Trophoblast cell (in vitro differentiated cells and primary cell): Measurements from ENCODE around the gene ANTXR1.

Experiments used
- DNase-seq, 2 donors: peaks; one replicate each; pipeline ENCODE4 v3.0.0-alpha.2; 2016
- H2AFZ ChIP-seq: 2 replicates; pipeline ENCODE4 v1.6.1; 2013; ENCODE audit warnings: low read length, moderate library complexity, mild to moderate bottlenecking; ENCODE audit not compliant: insufficient read depth, poor library complexity
- H2AK5ac ChIP-seq: 2 replicates; pipeline ENCODE4 v1.6.1; 2013; ENCODE audit warnings: mild to moderate bottlenecking, low read length
- H2BK120ac ChIP-seq: 2 replicates; pipeline ENCODE4 v1.6.1; 2013; ENCODE audit warnings: low read length, mild to moderate bottlenecking, moderate library complexity; ENCODE audit not compliant: insufficient read depth, poor library complexity
- H2BK12ac ChIP-seq: 2 replicates; pipeline ENCODE4 v1.6.1; 2013; ENCODE audit warnings: mild to moderate bottlenecking, low read length, moderate library complexity
- H2BK5ac ChIP-seq: 2 replicates; pipeline ENCODE4 v1.6.1; 2013; ENCODE audit warnings: low read length, low read depth, moderate library complexity, mild to moderate bottlenecking; ENCODE audit not compliant: poor library complexity
- H3K14ac ChIP-seq: 2 replicates; pipeline ENCODE4 v1.6.1; 2013; ENCODE audit warnings: mild to moderate bottlenecking, low read length
- H3K18ac ChIP-seq: 2 replicates; pipeline ENCODE4 v1.6.1; 2013; ENCODE audit warnings: mild to moderate bottlenecking, low read length
- H3K23ac ChIP-seq: 2 replicates; pipeline ENCODE4 v1.6.1; 2013; ENCODE audit warnings: low read length
- H3K27ac ChIP-seq: 2 replicates; pipeline ENCODE4 v1.5.1; 2013; ENCODE audit warnings: low read depth, mild to moderate bottlenecking, inconsistent platforms, low read length, moderate library complexity
- H3K27me3 ChIP-seq: 2 replicates; pipeline ENCODE4 v1.6.1; 2013; ENCODE audit warnings: inconsistent platforms, mild to moderate bottlenecking, low read length, moderate library complexity; ENCODE audit not compliant: insufficient read depth
- H3K36me3 ChIP-seq, 2 experiments: 1 replicate in 1 of 2; 2 replicates in 1 of 2; pipeline ENCODE4 v1.6.1; 2013; ENCODE audit warnings: low read length in 2 of 2, mild to moderate bottlenecking in 2 of 2, moderate library complexity in 1 of 2; ENCODE audit not compliant: insufficient read depth in 2 of 2, control insufficient read depth in 1 of 2
- H3K4ac ChIP-seq: 2 replicates; pipeline ENCODE4 v1.6.1; 2013; ENCODE audit warnings: low read depth, mild to moderate bottlenecking, low read length, moderate library complexity
- H3K4me1 ChIP-seq, 2 experiments: 1 replicate in 1 of 2; 2 replicates in 1 of 2; pipeline ENCODE4 v1.6.1; 2013; ENCODE audit warnings: low read length in 2 of 2, mild to moderate bottlenecking in 2 of 2, moderate library complexity in 1 of 2; ENCODE audit not compliant: insufficient read depth in 2 of 2, control insufficient read depth in 1 of 2
- H3K4me2 ChIP-seq: 2 replicates; pipeline ENCODE4 v1.6.1; 2013; ENCODE audit warnings: inconsistent platforms, mild to moderate bottlenecking, low read length, moderate library complexity
- H3K4me3 ChIP-seq: 2 replicates; pipeline ENCODE4 v1.5.1; 2013; ENCODE audit warnings: mild to moderate bottlenecking, low read depth, low read length, inconsistent platforms
- H3K79me1 ChIP-seq: one replicate; pipeline ENCODE4 v1.6.1; 2013; ENCODE audit warnings: low read length
- H3K79me2 ChIP-seq: 2 replicates; pipeline ENCODE4 v1.6.1; 2013; ENCODE audit warnings: low read length, mild to moderate bottlenecking; ENCODE audit not compliant: control insufficient read depth, insufficient read depth, poor library complexity
- H3K9ac ChIP-seq: 2 replicates; pipeline ENCODE4 v1.6.1; 2013; ENCODE audit warnings: mild to moderate bottlenecking, low read length
- H3K9me3 ChIP-seq: 2 replicates; pipeline ENCODE4 v1.6.1; 2013; ENCODE audit warnings: low read depth, mild to moderate bottlenecking, control low read depth, inconsistent platforms, low read length; ENCODE audit not compliant: insufficient read depth
- H4K12ac ChIP-seq: 2 replicates; pipeline ENCODE4 v1.6.1; 2013; ENCODE audit warnings: low read depth, mild to moderate bottlenecking, low read length, moderate library complexity
- H4K8ac ChIP-seq: 2 replicates; pipeline ENCODE4 v1.6.1; 2013; ENCODE audit warnings: low read depth, mild to moderate bottlenecking, low read length, moderate library complexity
- H4K91ac ChIP-seq: one replicate; pipeline ENCODE4 v1.6.1; 2013; ENCODE audit warnings: low read depth, mild to moderate bottlenecking, low read length, moderate library complexity
- WGBS: extraction: QIAGEN DNeasy Blood & Tissue Kit; methylation state at CpG from one replicate; pipeline ENCODE4 v1.1.7; 2013; ENCODE audit warnings: missing lambda C conversion rate; ENCODE audit not compliant: insufficient read length, insufficient coverage; ENCODE audit errors: extremely low coverage; 5-methylcytosine and 5-hydroxymethylcytosine counted together

Gene ANTXR1

DNA sequence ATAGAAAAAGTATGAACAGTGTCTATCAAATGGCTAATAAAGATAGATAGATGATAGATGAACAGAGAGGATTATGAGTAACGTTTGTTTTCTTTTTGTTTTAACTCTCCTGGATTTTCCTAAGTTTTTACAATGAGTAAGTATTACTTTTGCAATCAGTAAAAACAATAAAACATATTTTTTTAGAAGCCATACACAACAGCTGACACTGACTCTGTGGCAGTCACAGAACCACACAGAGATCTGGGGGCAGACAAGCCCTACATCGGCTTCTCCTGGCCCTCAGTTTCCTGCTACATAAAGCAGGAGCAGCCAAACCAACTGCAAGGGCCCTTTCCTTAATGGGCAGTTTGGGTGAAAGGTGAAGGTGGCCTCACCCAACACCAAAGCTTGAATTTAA is 63.6 kb downstream of the ANTXR1 start:
- H3K4ac ChIP-seq = no peak overlapping the region
- no peak overlapping the region for H2BK5ac ChIP-seq
- H2BK12ac ChIP-seq = no peak overlapping the region
- H2AFZ ChIP-seq = no peak overlapping the region
- H3K79me2 ChIP-seq = no peaks in the 10 kb centered on the region
- no peak for DNase-seq
- no peaks in the 10 kb centered on the region for H3K9me3 ChIP-seq
- no peak overlapping the region for H3K27ac ChIP-seq
- no peak overlapping the region for H3K4me3 ChIP-seq
- H3K79me1 ChIP-seq = no peaks in the 10 kb centered on the region
- H3K14ac ChIP-seq = peak overlapping the region; percentile 37
- H3K18ac ChIP-seq = no peak overlapping the region
- H3K23ac ChIP-seq = no peak overlapping the region
- no peak overlapping the region for H2BK120ac ChIP-seq
- peak overlapping the region; percentile 47 for H2AK5ac ChIP-seq
- H3K4me1 ChIP-seq = peaks cover 0 to 3% of the 10 kb centered on the region in 2 experiments
- peaks cover 0 to 9% of the 10 kb centered on the region in 2 experiments for H3K36me3 ChIP-seq
- no peak overlapping the region for H4K8ac ChIP-seq
- H3K27me3 ChIP-seq = no peaks in the 10 kb centered on the region
- no peak overlapping the region for H4K12ac ChIP-seq
- no peak overlapping the region for H3K9ac ChIP-seq
- H4K91ac ChIP-seq = peak overlapping the region; percentile 10
- WGBS = no CpG with 5 or more reads among the region's 2 CpGs
- no peak overlapping the region for H3K4me2 ChIP-seq

DNA sequence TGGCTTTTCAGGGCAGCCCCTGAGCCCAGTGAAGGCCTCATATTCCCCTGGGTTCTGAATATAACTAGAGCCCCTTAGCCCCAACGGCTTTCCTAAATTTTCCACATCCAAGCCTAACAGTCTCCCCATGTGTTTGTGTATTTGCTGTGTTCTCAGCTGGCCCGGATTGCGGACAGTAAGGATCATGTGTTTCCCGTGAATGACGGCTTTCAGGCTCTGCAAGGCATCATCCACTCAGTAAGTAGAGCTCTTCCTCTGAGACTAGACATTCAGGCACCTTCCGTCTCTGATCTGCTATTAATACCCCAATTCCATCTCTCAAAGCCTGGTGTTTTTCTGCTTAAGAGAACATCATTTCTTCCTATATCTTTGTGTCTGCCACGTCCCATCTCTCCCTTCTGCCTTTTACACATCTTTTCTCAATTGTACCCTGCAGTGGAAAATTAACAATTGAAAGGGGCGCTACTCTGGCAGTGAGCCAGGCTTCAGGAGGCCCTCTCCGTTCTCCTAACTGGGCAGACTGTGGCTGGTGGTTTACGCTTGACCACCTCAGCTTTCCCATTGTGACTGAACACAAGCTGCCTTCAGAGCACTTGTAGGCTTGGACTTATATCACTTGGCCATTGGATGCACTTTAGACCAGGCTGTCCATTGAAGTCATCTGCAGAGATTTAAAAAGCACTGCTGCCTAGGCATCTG is 64.4 kb downstream of the ANTXR1 start:
- Histone ChIP-seq H3K14ac (no peak overlapping the region), H2BK5ac (no peak overlapping the region), H3K18ac (no peak overlapping the region), H4K8ac (no peak overlapping the region), H2AFZ (no peak overlapping the region), H3K4me3 (no peak overlapping the region), H3K23ac (no peak overlapping the region), H4K12ac (no peak overlapping the region), H3K27ac (no peak overlapping the region), H4K91ac (peak overlapping the region; percentile 10), H2AK5ac (no peak overlapping the region), H2BK120ac (no peak overlapping the region), H3K4me2 (no peak overlapping the region), H3K79me1 (no peaks in the 10 kb centered on the region), H3K36me3 (peaks cover 2 to 16% of the 10 kb centered on the region in 2 experiments), H3K9me3 (no peaks in the 10 kb centered on the region), H3K4ac (no peak overlapping the region), H2BK12ac (no peak overlapping the region), H3K9ac (no peak overlapping the region), H3K79me2 (no peaks in the 10 kb centered on the region), H3K27me3 (no peaks in the 10 kb centered on the region), H3K4me1 (peaks cover 0 to 3% of the 10 kb centered on the region in 2 experiments)
- DNase-seq = no peak
- no CpG with 5 or more reads among the region's 10 CpGs for WGBS

GRCh38 chr2:69080071-69080470 is 67.1 kb downstream of the ANTXR1 start:
- H2BK12ac ChIP-seq = no peak overlapping the region
- WGBS = no CpG with 5 or more reads among the region's 4 CpGs
- H3K23ac ChIP-seq = no peak overlapping the region
- no peak overlapping the region for H3K4me2 ChIP-seq
- no peak overlapping the region for H2BK120ac ChIP-seq
- no peak overlapping the region for H2BK5ac ChIP-seq
- no peak overlapping the region for H4K91ac ChIP-seq
- peaks cover 2 to 16% of the 10 kb centered on the region in 2 experiments for H3K36me3 ChIP-seq
- no peak overlapping the region for H2AK5ac ChIP-seq
- no peaks in the 10 kb centered on the region for H3K79me1 ChIP-seq
- peaks cover 0 to 3% of the 10 kb centered on the region in 2 experiments for H3K4me1 ChIP-seq
- no peak for DNase-seq
- no peak overlapping the region for H4K8ac ChIP-seq
- H2AFZ ChIP-seq = no peak overlapping the region
- no peak overlapping the region for H4K12ac ChIP-seq
- no peaks in the 10 kb centered on the region for H3K27me3 ChIP-seq
- H3K79me2 ChIP-seq = no peaks in the 10 kb centered on the region
- H3K4me3 ChIP-seq = no peak overlapping the region
- H3K27ac ChIP-seq = no peak overlapping the region
- H3K4ac ChIP-seq = no peak overlapping the region
- H3K9me3 ChIP-seq = no peaks in the 10 kb centered on the region
- H3K9ac ChIP-seq = no peak overlapping the region
- no peak overlapping the region for H3K18ac ChIP-seq
- H3K14ac ChIP-seq = no peak overlapping the region

- Histone ChIP-seq H4K91ac (no peak overlapping the region), H2BK5ac (no peak overlapping the region), H3K18ac (no peak overlapping the region), H4K8ac (no peak overlapping the region), H3K4me3 (no peak overlapping the region), H2BK120ac (no peak overlapping the region), H3K9ac (no peak overlapping the region), H3K27ac (no peak overlapping the region), H4K12ac (no peak overlapping the region), H2AFZ (no peak overlapping the region), H3K14ac (no peak overlapping the region), H3K4me1 (peaks cover 0 to 3% of the 10 kb centered on the region in 2 experiments), H3K79me1 (no peaks in the 10 kb centered on the region), H3K9me3 (no peaks in the 10 kb centered on the region), H2AK5ac (no peak overlapping the region), H3K27me3 (no peaks in the 10 kb centered on the region), H2BK12ac (no peak overlapping the region), H3K4me2 (no peak overlapping the region), H3K36me3 (peaks cover 2 to 16% of the 10 kb centered on the region in 2 experiments), H3K23ac (no peak overlapping the region), H3K4ac (no peak overlapping the region), H3K79me2 (no peaks in the 10 kb centered on the region)
- WGBS = no CpG with 5 or more reads among the region's 3 CpGs
- DNase-seq = peak in 1 of 2 donors; percentile 5
Observed at GRCh38 chr2:69081001-69081580, 68.1 kb downstream of the ANTXR1 start.
